ENCODE results near the gene SEC14L3. TPM values are rescaled to one million over a fixed set of nuclear protein-coding genes. Genes with fewer than 3 reads are reported as not detected.

The SEC14L3 gene
- total and polyA plus RNA-seq, 2 of the 13 experiments (the other 11 are each of a cell fraction or from before 2014, with no cell fraction given), result not detected

- no peak; the same call in 1 of the 2 replicates for TF ChIP-seq ZBED4 (CRISPR knock-in tag; IDR thresholded peaks at IDR 0.05; ENCODE audit: borderline replicate concordance)
- no peak for TF ChIP-seq TEAD3 (CRISPR knock-in tag; optimal IDR thresholded peaks at IDR 0.05; ENCODE audit: borderline replicate concordance)
- TF ChIP-seq KAT8 (CRISPR knock-in tag; IDR thresholded peaks at IDR 0.05), result no peak
- TF ChIP-seq ZNF777 (CRISPR knock-in tag; IDR thresholded peaks at IDR 0.05), result peak; percentile 81
- TF ChIP-seq PHF21A (CRISPR knock-in tag; IDR thresholded peaks at IDR 0.05), result peak; percentile 47; the same call in 1 of the 2 replicates
- TF ChIP-seq HINFP (CRISPR knock-in tag; IDR thresholded peaks at IDR 0.05; ENCODE audit: low read depth), result peak; percentile 83; the same call in 1 of the 2 replicates
- no peak for TF ChIP-seq CSRNP2 (CRISPR knock-in tag; conservative IDR thresholded peaks at IDR 0.05; ENCODE audit: low read depth)
- TF ChIP-seq ZNF615 (CRISPR knock-in tag; IDR thresholded peaks at IDR 0.05; ENCODE audit: borderline replicate concordance), result peak; percentile 88; the same call in 1 of the 2 replicates
- no peak; the same call in 1 of the 2 replicates for TF ChIP-seq PBX3 (CRISPR knock-in tag; IDR thresholded peaks at IDR 0.05; ENCODE audit: borderline replicate concordance)
- TF ChIP-seq NFKB2 (CRISPR knock-in tag; IDR thresholded peaks at IDR 0.05; ENCODE audit: borderline replicate concordance), result peak; percentile 84; the same call in 1 of the 2 replicates
- TF ChIP-seq ZNF607 (CRISPR knock-in tag; IDR thresholded peaks at IDR 0.05; ENCODE audit: borderline replicate concordance), result no peak
- TF ChIP-seq ZNF460 (CRISPR knock-in tag; IDR thresholded peaks at IDR 0.05; ENCODE audit: borderline replicate concordance), result peak; percentile 39; the same call in 1 of the 2 replicates
- TF ChIP-seq CREB1 (IDR thresholded peaks at IDR 0.05), result no peak
- TF ChIP-seq CREB1 (CRISPR knock-in tag; IDR thresholded peaks at IDR 0.05), result no peak
- TF ChIP-seq SRY (CRISPR knock-in tag; IDR thresholded peaks at IDR 0.05), result peak; percentile 62; the same call in 1 of the 2 replicates
- peak; percentile 91; the same call in 1 of the 2 replicates for TF ChIP-seq ZNF232 (CRISPR knock-in tag; IDR thresholded peaks at IDR 0.05; ENCODE audit: borderline replicate concordance)
- peak; percentile 65; the same call in 1 of the 2 replicates for TF ChIP-seq MLXIP (CRISPR knock-in tag; IDR thresholded peaks at IDR 0.05; ENCODE audit: borderline replicate concordance)
- no peak for TF ChIP-seq REXO4 (CRISPR knock-in tag; IDR thresholded peaks at IDR 0.05; ENCODE audit: borderline replicate concordance)
These were observed 48.4 kb downstream of the SEC14L3 start (continued) for GRCh38 chr22:30423301-30423958.

Measured in HepG2 (cell line).